ENCODE measurements around the gene PABPC1L.
A peak's percentile ranks its signal among the peaks of the same experiment; 100 is the strongest.

Gene PABPC1L

DNA sequence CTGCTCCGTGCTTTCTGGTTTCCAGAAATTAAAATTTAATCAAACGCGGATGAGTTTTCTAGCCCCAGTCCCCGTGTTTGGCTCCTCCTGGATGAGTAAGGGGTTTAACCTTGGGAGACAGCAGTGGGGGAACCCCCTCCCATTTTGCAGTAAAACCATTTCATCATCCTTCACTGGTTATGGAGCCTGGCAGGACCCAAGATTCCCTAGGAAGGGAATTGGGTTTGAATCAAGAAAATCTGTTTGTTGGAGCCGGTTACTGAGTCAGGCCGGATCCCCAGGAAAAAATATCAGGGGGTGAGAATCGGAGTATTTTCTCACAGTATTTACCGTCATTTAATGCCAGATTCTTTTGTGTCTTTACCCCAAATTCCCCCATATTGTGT lies 23.6 kb upstream of the PABPC1L start:
- no peak for DNase-seq (ENCODE audit: low read depth in 1 of 2, low spot score in 1 of 2)
- TF ChIP-seq JUND (IDR thresholded peaks at IDR 0.05; ENCODE audit: low read depth): no peak
- in situ Hi-C loops (cut with HindIII; ENCODE audit: low pct_unique_long_range_greater_than_20kb, low sequenced_read_pairs): no loop called here

- in situ Hi-C loops (cut with HindIII; ENCODE audit: low pct_unique_long_range_greater_than_20kb, low sequenced_read_pairs): no loop called here
- TF ChIP-seq JUND (IDR thresholded peaks at IDR 0.05; ENCODE audit: low read depth): no peak
- no peak for DNase-seq (ENCODE audit: low read depth in 1 of 2, low spot score in 1 of 2)
Measured at GRCh38 chr20:44886828-44887227, 23.0 kb upstream of the PABPC1L start.

DNA sequence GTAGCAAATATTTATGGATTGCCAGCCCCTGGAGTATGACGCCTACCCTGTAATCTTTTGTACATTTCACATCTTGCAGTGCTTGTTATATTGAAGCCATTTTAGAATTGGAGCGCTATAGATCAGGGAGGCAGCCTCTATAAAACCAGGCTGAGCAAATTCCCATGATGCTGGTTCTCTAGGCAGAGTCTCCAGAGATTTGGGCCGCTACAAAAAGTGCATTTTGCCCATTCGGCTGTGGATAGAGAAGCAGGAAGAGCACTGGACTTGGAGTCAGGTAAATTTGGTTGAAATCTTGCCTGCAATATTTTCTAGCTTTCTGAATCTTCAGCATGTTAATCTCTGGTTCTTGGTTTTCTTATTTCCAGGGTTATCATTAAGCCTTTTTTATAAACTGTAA lies 22.4 kb upstream of the PABPC1L start:
- no peak for DNase-seq (ENCODE audit: low read depth in 1 of 2, low spot score in 1 of 2)
- in situ Hi-C loops (cut with HindIII; ENCODE audit: low pct_unique_long_range_greater_than_20kb, low sequenced_read_pairs): no loop called here

DNA sequence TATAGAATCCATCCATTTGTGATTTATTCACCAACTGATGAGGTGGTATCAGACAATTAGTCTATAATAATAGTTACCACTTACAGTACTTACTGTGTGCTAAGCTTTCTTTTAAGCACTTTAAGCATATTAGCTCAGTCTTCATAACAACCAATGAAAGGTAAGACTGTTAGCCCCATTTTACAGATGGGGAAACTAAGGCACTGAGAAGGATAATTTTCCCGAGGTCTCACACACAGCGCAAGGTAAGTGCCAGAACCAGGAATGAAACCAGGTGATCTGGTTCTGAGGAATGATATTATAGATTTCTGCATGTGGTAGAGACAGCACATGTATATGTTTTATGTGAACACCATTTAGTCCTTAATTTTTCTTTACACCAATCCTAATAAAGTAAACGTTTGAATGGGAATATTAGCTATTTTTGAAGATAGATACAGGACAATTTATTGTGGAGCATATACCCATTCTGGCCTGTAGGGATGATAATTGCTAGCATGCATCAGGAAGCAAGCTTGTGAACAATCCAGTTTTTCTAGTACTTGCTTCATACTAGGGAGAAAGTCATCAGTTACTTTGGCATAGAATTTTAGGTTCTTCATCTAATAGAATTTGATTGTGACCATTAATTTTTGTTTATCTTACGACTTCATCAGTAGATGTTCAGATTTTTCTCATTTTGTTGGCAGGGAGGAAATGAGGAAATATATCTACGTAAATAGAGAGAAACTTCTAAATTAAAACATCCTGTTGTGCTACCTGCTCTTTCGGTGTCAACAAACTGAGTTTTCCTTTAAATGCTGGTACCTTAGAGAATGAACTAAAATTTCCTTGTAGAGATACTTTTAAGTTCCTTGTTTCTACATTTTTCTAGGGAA lies 21.4 kb upstream of the PABPC1L start:
- in situ Hi-C loops (cut with HindIII; ENCODE audit: low pct_unique_long_range_greater_than_20kb, low sequenced_read_pairs): no loop called here
- peak; percentile 59 to 85 for DNase-seq (ENCODE audit: low read depth in 1 of 2, low spot score in 1 of 2)

More for the DNA sequence above, 22.4 kb upstream of the PABPC1L start:
- no peak for TF ChIP-seq JUND (IDR thresholded peaks at IDR 0.05; ENCODE audit: low read depth)

DNA sequence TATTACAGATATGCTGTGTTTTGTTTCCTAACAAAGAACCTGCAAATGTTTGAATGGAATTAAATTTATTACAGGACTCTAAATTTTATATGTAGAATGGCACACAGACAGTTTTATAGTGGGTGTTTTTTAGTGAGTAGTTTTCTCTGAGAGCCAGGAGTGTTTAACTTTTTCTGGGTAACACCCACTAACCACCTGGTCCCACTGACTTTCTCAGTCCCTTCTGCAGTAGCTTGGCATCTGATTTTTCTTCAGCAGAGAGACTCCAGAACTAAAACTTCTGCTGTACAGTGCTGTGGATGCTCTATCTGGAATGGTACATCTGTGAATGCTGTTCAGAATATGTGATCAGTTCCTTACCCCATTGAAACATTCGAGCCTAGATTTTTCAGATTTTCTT lies 18.0 kb upstream of the PABPC1L start:
- no peak for DNase-seq (ENCODE audit: low read depth in 1 of 2, low spot score in 1 of 2)
- in situ Hi-C loops (cut with HindIII; ENCODE audit: low pct_unique_long_range_greater_than_20kb, low sequenced_read_pairs): no loop called here
- TF ChIP-seq JUND (IDR thresholded peaks at IDR 0.05; ENCODE audit: low read depth): no peak

More for the DNA sequence above, 21.4 kb upstream of the PABPC1L start:
- TF ChIP-seq JUND (IDR thresholded peaks at IDR 0.05; ENCODE audit: low read depth): no peak

DNA sequence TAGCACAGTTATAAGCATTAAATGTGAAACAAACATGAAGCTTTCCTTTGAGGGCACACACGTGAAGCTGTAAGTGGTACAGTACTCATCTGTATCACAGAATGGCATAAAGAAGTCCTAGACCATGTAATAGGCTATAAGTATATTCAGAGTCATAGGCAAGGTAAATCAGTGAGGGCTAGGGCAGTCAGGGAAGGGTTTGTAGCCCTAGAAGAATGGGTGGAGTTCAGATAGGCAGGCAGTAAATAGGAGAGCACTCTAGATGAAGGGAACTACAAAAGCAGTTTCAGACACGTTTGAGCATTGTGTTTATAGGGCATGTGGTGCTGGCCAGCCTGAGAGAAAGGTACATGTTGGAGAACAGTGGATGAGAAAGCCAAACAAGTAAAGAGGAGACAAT lies 14.9 kb upstream of the PABPC1L start:
- DNase-seq (ENCODE audit: low read depth in 1 of 2, low spot score in 1 of 2): no peak
- in situ Hi-C loops (cut with HindIII; ENCODE audit: low pct_unique_long_range_greater_than_20kb, low sequenced_read_pairs): no loop called here
- no peak for TF ChIP-seq JUND (IDR thresholded peaks at IDR 0.05; ENCODE audit: low read depth)

- in situ Hi-C loops (cut with HindIII; ENCODE audit: low pct_unique_long_range_greater_than_20kb, low sequenced_read_pairs): no loop called here
- DNase-seq (ENCODE audit: low read depth in 1 of 2, low spot score in 1 of 2): no peak
- TF ChIP-seq JUND (IDR thresholded peaks at IDR 0.05; ENCODE audit: low read depth): no peak
Measured at GRCh38 chr20:44896583-44896982, 13.3 kb upstream of the PABPC1L start.

DNA sequence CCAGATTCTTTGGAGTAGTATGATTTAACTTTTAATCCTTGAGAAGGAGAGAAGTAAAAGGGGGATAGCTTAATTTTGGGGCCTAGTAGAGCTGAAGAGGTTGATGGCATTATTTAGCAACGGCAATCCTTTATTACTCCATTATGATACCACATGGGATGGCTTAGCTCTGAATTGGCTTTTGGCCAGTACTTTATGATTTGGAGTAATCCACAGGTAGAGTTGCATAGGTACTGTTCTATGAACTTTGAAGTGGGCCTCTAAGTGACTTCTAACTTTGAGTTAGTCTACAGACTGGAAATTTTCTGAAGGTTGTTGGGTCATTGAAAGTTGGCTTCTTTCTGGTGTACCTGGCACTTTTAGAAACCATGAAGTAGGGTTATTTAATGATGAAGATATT lies 12.7 kb upstream of the PABPC1L start:
- TF ChIP-seq JUND (IDR thresholded peaks at IDR 0.05; ENCODE audit: low read depth): no peak
- in situ Hi-C loops (cut with HindIII; ENCODE audit: low pct_unique_long_range_greater_than_20kb, low sequenced_read_pairs): no loop called here
- DNase-seq (ENCODE audit: low read depth in 1 of 2, low spot score in 1 of 2): no peak

DNA sequence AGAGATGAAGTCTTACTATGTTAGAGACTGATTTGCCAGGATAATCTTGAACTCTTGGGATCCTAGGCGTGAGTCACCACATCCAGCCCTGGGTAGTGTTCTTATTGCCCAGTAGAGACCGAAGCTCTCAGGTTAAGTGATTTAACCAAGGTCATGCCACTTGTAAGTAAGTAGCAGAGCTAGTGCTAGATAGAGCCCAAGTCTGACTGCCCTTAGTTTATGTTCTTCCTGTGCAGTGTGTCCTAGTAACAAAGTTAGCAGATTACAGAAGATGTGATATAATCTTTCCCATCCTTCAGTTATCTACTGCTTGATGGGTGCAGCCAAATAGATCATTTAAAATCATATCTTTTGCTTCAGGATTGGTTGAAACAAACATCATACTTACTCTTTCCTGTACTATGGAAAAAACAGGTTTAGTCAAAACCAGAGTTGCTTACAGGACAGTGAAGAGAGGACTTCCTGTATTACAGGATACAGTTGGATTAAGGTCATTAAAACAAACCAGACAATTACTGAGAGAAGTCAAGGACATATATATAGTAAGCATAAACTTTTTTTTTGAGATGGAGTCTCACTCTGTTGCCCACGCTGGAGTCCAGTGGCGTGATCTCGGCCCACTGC lies 9.5 kb upstream of the PABPC1L start:
- no peak for DNase-seq (ENCODE audit: low read depth in 1 of 2, low spot score in 1 of 2)
- no peak for TF ChIP-seq JUND (IDR thresholded peaks at IDR 0.05; ENCODE audit: low read depth)
- in situ Hi-C loops (cut with HindIII; ENCODE audit: low pct_unique_long_range_greater_than_20kb, low sequenced_read_pairs): no loop called here

- no peak for TF ChIP-seq JUND (IDR thresholded peaks at IDR 0.05; ENCODE audit: low read depth)
- in situ Hi-C loops (cut with HindIII; ENCODE audit: low pct_unique_long_range_greater_than_20kb, low sequenced_read_pairs): no loop called here
- no peak for DNase-seq (ENCODE audit: low read depth in 1 of 2, low spot score in 1 of 2)
Measured at GRCh38 chr20:44901974-44902373, 7.9 kb upstream of the PABPC1L start.

DNA sequence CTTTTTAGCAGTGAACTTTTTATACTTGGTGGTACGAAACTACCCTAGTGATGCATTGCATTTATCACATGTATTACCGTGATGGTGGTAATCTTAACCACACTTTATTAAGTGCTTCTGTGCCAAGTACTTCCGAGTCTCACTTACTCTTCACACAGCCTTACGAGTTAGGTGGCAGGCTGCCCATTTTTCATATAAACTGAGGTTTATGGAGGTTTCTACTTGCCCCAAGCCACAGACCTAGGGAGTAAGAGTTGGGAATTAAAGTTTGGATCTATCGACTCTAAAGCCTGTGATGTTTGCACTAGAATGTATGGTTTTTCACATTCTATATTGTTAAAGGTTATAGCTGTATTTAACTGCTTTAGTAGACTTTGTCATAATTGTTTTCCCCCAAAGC lies 5.5 kb upstream of the PABPC1L start:
- no peak for DNase-seq (ENCODE audit: low read depth in 1 of 2, low spot score in 1 of 2)
- in situ Hi-C loops (cut with HindIII; ENCODE audit: low pct_unique_long_range_greater_than_20kb, low sequenced_read_pairs): no loop called here
- TF ChIP-seq JUND (IDR thresholded peaks at IDR 0.05; ENCODE audit: low read depth): no peak

- no peak for TF ChIP-seq JUND (IDR thresholded peaks at IDR 0.05; ENCODE audit: low read depth)
- no peak for DNase-seq (ENCODE audit: low read depth in 1 of 2, low spot score in 1 of 2)
- in situ Hi-C loops (cut with HindIII; ENCODE audit: low pct_unique_long_range_greater_than_20kb, low sequenced_read_pairs): no loop called here
Measured at GRCh38 chr20:44908987-44909871, 631 bp upstream of the PABPC1L start.
